GM21381 (cell line): Measurements from ENCODE around the gene ASPHD2.

Experiments used
- ATAC-seq: cut with Tn5 transposase; IDR thresholded peaks from one replicate; pipeline ENCODE4 v1.9.1; 2021; ENCODE audit warnings: mild to moderate bottlenecking, moderate library complexity; ENCODE audit not compliant: unreplicated experiment

The ASPHD2 gene

DNA sequence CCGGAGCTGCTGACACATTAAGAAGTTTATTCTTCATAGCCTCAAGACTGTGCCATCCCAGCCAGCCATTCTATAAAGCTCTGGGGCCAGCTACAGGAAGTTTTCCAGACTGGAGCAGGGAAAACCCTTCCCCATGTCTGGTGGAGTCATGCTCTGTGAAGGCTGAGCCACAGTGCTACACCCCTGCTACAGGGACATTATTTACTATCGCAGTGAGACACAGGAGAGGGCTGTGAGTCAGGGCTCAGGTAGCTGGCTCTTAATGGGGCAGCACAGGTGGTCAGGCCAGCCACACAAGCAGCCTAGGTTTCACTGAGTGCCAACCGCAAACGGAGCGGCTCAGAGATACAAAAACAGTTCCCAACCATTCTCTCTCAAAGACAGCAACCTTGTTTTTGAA, 42.5 kb downstream of the ASPHD2 start:
- no peak for ATAC-seq

DNA sequence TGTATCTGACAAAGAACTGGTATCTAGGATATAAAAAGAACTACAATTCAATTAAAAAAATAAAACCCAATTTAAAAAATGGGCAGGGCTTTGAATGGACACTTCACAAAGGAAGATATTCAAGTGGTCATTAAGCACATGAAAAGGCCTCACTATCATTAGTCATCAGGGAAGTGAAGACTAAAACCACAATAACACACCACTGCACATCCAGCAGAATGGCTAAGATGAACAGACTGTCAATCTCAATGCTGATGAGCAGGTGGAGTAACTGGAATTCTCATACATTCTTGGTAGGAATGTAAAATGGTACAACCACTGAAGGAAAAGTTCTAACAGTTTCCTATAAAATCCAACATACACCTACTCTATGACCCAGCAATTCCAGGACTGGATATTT, 45.6 kb downstream of the ASPHD2 start:
- ATAC-seq: no peak

DNA sequence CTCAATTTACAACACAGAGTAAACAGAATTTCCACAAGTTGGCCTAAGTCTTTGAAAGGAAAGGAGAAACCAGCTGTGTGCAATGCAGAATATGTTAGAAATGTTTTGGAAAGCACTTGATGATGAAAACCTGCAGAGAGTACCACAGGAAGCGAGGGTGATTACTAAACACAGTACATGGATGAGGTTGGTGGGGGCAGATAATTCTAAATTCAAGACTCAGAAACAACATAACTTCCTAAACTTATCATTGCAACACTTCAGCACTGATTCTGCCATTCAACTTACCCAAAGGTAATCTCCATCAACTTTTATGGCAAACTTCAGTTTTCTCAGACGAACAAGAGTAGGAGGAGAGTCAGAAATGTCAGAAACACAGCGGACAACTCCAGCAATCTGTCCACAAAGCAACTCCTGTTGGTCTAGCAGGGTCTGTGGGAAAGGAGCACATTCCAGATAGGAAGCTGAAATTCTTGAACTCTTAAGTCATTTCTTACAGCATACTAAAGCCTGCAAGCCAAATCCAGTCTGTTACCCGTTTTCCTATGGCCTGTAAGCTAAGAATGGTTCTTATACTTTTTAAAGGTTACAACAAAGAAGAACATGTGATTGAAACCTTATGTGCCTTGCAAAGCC, 47.8 kb downstream of the ASPHD2 start:
- ATAC-seq: no peak

DNA sequence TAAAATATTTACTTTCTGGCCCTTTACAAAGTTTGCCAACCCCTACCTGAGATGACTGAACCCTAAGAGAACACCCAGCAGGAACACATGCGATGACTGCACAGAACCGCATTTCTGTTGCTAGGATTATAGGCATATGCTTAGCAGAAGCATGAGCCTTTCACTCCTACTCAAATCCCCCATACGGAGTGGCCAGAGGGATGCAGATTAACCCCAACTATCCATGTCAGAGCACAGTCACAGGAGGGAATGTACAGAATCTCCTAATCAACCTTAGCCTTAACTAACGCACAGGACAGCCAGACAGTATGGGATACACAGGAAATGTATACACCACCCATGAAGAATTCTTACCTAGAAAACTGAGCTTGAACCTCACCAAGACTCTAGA, 48.3 kb downstream of the ASPHD2 start:
- no peak for ATAC-seq

- no peak for ATAC-seq
Observed at GRCh38 chr22:26479043-26479791, 50.2 kb downstream of the ASPHD2 start.

- no peak for ATAC-seq
Observed at GRCh38 chr22:26479792-26480610, 50.9 kb downstream of the ASPHD2 start.

DNA sequence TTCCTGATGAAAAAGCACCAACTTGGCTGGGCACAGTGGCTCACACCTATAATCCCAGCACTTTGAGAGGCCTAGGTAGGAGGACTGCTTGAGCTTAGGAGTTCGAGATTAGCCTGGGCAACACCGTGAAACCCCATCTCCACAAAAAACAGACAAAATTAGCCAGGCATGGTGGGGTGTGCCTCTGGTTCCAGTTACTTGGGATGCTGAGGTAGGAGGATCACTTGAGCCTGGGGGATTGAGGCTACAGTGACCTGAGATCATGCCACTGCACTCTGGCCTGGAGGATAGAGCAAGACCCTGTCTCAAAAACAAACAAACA, 51.5 kb downstream of the ASPHD2 start:
- ATAC-seq: no peak

DNA sequence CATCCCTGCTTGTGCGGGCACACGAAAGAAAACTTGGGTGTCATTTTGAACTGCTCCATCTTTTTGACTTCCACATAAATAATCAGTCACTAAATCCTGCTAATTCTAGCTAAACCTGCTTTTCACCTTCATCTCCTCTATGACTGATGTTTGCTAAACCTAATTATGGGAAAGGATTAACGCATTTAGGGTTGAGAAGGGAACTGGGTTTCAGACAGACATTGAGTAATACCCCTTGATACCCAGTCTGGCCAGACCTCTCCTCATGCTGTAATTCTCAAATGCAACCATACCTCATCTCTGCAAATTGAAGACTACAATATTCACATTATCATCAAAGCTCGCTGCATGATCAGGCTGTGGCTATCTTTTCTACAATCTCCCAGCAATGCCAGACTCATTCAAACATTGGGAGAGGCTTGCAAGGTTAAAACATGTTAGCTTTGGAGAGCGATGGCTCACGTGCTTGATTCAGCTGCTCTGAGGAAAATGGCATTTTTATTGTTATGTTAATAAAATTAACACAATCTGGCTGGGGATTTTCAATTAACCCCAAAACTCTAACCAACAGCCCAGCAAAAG, 52.1 kb downstream of the ASPHD2 start:
- no peak for ATAC-seq

- ATAC-seq: no peak
Observed at GRCh38 chr22:26481694-26482093, 52.6 kb downstream of the ASPHD2 start.

GRCh38 chr22:26482161-26482560, 53.1 kb downstream of the ASPHD2 start:
- ATAC-seq: no peak

DNA sequence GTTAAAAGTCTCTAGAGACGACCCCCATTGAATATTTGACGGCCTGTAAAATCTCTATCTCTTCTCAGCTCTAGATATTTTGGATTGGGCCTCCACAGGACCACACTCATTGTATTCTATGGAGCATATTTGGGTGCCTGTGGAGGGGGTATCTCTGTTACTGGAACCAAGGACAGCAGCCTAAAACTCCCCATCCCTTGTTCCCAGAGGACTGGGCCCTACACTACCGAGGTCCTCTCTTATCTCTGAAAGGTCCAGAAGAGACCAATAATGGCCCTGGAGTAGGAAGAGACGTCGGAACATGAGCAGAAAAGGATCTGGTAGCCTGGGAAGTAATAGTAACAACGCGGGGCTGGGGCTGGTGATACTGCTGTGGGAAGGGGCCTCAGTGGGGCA, 54.0 kb downstream of the ASPHD2 start:
- ATAC-seq: no peak

DNA sequence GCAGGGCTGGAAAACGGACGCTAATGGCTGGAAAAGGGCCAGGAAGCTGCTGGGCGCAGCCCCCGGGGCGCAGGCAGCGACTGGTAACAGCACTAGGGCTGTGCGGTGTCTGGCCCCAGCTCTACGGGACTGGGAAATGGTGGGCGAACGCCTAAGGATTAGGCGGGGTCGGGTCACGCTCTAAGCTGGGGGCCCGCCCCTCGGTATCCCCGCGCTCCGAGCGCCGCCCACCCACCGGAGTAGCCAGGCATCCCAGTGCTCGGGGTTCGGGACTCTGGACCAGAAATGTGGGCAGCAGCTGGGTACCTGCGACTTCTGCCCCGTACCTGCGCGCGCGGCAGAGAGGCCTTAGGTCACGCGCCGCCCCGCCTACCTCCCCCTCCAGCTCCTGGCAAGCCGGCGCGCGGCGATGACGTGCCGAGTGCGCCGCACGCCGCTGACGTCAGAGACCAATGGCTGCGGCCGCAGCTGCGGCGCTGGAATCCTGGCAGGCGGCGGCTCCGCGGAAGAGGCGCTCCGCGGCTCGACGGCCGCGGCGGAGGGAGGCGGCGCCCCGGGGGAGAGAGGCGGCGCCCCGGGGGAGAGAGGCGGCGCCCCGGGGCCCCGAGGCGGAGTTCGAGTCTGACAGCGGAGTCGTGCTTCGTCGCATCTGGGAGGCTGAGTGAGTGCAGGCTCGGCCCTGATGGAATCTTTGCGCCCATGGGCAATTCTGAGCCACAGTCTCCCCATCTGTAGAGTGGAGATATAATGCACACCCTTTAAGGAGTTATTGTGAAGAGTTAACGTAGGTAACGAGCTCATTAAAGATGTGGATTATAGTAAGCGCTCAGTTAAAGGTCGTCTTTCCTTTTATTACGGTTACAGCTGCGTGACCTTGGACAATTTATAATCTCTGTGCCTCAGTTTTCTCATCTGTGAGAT, 54.6 kb downstream of the ASPHD2 start, which contains the start of the genes HPS4 and SRRD:
Gene HPS4 (minus strand): TSS at position 345 of the 921 bp plus-strand sequence. CDS start 2,021 bp downstream, outside the sequence.
Gene SRRD (plus strand): TSS at position 439 of the 921 bp plus-strand sequence. CDS start 14 bp downstream, at position 453.
- ATAC-seq: peak; percentile 74

DNA sequence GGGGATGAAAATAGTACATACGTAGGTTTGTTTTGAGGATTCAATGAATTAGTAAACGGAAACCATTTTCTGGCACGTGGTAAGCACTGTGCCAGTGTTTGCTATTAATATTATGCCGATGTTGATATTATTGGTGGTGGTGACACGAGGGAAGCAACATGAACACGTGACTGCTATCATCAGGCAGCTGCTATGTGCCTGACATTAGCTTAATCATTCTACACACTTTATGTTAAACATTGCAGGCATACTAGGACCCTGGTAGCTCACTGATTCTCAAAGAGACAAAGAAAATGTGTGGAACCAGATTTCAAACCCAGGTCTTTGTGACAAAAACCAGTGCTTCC, 55.3 kb downstream of the ASPHD2 start:
- ATAC-seq: no peak

DNA sequence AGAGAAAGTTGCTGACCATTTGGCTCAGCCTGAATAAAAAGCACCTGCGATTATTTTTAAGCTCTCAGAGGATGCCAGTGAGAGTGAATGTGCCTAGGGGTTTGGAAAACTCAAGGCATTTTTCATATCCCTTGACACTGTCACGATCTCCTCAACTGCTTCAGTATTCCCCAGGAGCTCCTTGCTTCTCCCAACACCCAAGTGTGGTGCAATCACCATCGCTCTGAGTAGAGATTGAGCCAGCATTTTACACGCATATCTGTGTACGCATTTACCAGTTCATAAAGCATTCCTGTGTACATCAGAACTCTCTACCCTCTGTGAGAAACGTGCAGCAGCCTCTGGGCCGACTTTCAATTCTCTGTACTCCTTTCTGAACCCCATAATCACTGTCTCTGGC, 56.0 kb downstream of the ASPHD2 start:
- no peak for ATAC-seq

- ATAC-seq: no peak
Observed at GRCh38 chr22:26485806-26486390, 56.8 kb downstream of the ASPHD2 start.

- no peak for ATAC-seq
Observed at GRCh38 chr22:26486394-26486793, 57.3 kb downstream of the ASPHD2 start.

- no peak for ATAC-seq
Observed at GRCh38 chr22:26487996-26488395, 58.9 kb downstream of the ASPHD2 start.

DNA sequence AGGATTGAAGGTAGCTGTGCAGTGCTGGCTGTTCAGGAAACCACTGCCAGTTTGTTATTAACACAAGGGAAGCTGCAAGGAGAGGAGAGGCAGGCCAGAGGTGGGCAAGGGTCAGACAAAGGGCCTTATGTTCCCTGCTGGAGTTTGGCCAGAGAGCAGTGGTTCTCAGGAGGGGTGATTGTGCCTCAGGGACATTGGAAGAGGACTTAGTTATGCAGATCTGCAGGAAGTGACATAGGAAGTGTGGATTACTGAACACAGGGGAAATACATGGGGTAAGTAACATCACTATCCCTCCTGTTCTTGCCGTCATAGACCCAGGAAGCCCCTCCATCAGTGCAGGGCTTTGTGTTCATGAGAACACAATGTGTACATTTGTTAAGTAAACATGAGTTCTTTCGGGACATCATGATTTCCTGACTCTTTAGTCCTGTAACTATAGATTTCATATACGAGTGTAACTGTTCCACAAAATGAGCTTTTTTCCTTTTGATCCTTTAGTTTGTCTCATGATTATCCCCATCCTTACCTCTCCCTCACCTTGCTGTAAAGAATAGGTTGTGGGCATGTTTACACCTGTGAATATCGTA, 60.5 kb downstream of the ASPHD2 start:
- ATAC-seq: no peak

- no peak for ATAC-seq
Observed at GRCh38 chr22:26492220-26492619, 63.2 kb downstream of the ASPHD2 start.

GRCh38 chr22:26494506-26494905, 65.4 kb downstream of the ASPHD2 start:
- ATAC-seq: no peak
